SK-N-SH (cell line): ENCODE measurements around the gene PIK3C2B. TPM values are rescaled to one million over a fixed set of nuclear protein-coding genes. Genes with fewer than 3 reads are reported as not detected.

Experiments
- CTCF ChIA-PET: fragments of 300-600, 350-600 bp; formaldehyde crosslinking; extraction: SDS; loops from one replicate; lab custom pipeline; 2021; lab: Yijun Ruan, JAX
- POLR2A ChIA-PET: fragments of 350-600 bp; sonication (Branson Sonifier 250); formaldehyde crosslinking; extraction: SDS; loops from one replicate; lab custom pipeline; 2020; ENCODE audit warnings: antibody characterized with exemption, inconsistent platforms; lab: Yijun Ruan, JAX
- DNase-seq: peaks from one replicate; pipeline ENCODE4 v3.0.0; 2012
- H2AFZ ChIP-seq: fragments of 200-600 bp; sonication (generic); 2 replicates; pipeline ENCODE4 v1.8.1; 2016; ENCODE audit warnings: antibody characterized with exemption, mild to moderate bottlenecking, low read depth
- H3F3A ChIP-seq: fragments of 200-600 bp; sonication (generic); replicated peaks from 2 replicates; pipeline ENCODE3; 2016; ENCODE audit warnings: antibody characterized with exemption, mild to moderate bottlenecking; ENCODE audit not compliant: insufficient read depth
- H3K27ac ChIP-seq, 2 experiments: fragments of 200-500 bp in 1 of 2; fragments of 200-600 bp in 1 of 2; sonication (Bioruptor generic) in 1 of 2; sonication (generic), shearing (Covaris generic) in 1 of 2; 2 replicates each; pipeline versions ENCODE4 v1.5.1 to v1.6.1; 2014 to 2016; ENCODE audit warnings: low read depth in 2 of 2, inconsistent platforms in 1 of 2, low read length in 1 of 2, mild to moderate bottlenecking in 1 of 2, mixed read lengths in 1 of 2
- H3K27me3 ChIP-seq: fragments of 200-600 bp; sonication (generic), shearing (Covaris generic); 2 replicates; pipeline ENCODE4 v1.6.1; 2016; ENCODE audit warnings: mixed run types; ENCODE audit not compliant: insufficient read depth
- H3K36me3 ChIP-seq, 2 experiments: fragments of 200-500 bp in 1 of 2; fragments of 200-600 bp in 1 of 2; sonication (Bioruptor generic) in 1 of 2; sonication (generic) in 1 of 2; replicated peaks in 1 of 2; 2 replicates each; pipeline versions ENCODE3 to v1.5.1; 2014 to 2016; ENCODE audit warnings: low read length in 1 of 2, mild to moderate bottlenecking in 1 of 2; ENCODE audit not compliant: insufficient read depth in 2 of 2, control insufficient read depth in 1 of 2
- H3K4me1 ChIP-seq, 2 experiments: fragments of 200-500 bp in 1 of 2; fragments of 200-600 bp in 1 of 2; sonication (Bioruptor generic) in 1 of 2; sonication (generic), shearing (Covaris generic) in 1 of 2; 2 replicates each; pipeline versions ENCODE4 v1.5.1 to v1.6.1; 2014 to 2016; ENCODE audit warnings: low read depth in 1 of 2, low read length in 1 of 2, mixed run types in 1 of 2; ENCODE audit not compliant: insufficient read depth in 2 of 2, control insufficient read depth in 1 of 2
- H3K4me2 ChIP-seq: fragments of 200-600 bp; sonication (generic), shearing (Covaris generic); 2 replicates; pipeline ENCODE4 v1.6.1; 2017; ENCODE audit warnings: mixed run types
- H3K4me3 ChIP-seq, 2 experiments: fragments of 200-500 bp in 1 of 2; fragments of 200-600 bp in 1 of 2; sonication (Bioruptor generic) in 1 of 2; sonication (generic), shearing (Covaris generic) in 1 of 2; 2 replicates each; pipeline versions ENCODE4 v1.5.1 to v1.8.1; 2014 to 2016; ENCODE audit warnings: low read depth in 2 of 2, inconsistent platforms in 1 of 2, low read length in 1 of 2, mild to moderate bottlenecking in 1 of 2, mixed read lengths in 1 of 2, moderate library complexity in 1 of 2
- H3K79me2 ChIP-seq: fragments of 200-600 bp; sonication (generic); 2 replicates; pipeline ENCODE4 v1.8.1; 2017; ENCODE audit warnings: mild to moderate bottlenecking; ENCODE audit not compliant: insufficient read depth
- H3K9ac ChIP-seq: fragments of 200-600 bp; sonication (generic); 2 replicates; pipeline ENCODE4 v1.6.1; 2017; ENCODE audit warnings: mixed run types
- H3K9me2 ChIP-seq: fragments of 200-600 bp; sonication (generic); 2 replicates; pipeline ENCODE4 v1.6.1; 2017; ENCODE audit warnings: mixed run types
- H3K9me3 ChIP-seq: fragments of 200-600 bp; sonication (generic); 2 replicates; pipeline ENCODE4 v1.6.1; 2017; ENCODE audit warnings: mixed run types, mild to moderate bottlenecking, moderate library complexity
- H4K20me1 ChIP-seq: fragments of 200-600 bp; sonication (generic); 2 replicates; pipeline ENCODE4 v1.6.1; 2017; ENCODE audit warnings: mild to moderate bottlenecking, mixed run types; ENCODE audit not compliant: insufficient read depth
- CHD2 ChIP-seq: fragments of 150-350 bp; IDR thresholded peaks from 2 replicates; pipeline ENCODE4 v1.6.1; 2018; ENCODE audit warnings: low read length; ENCODE audit not compliant: partially characterized antibody
- EZH2phosphoT487 ChIP-seq: fragments of 200-600 bp; sonication (generic); IDR thresholded peaks from 2 replicates; pipeline ENCODE4 v1.6.1; 2017; ENCODE audit warnings: low read depth, mixed run types, mild to moderate bottlenecking, antibody characterized with exemption, moderate library complexity, borderline replicate concordance
- FOSL2 ChIP-seq: IDR thresholded peaks from 2 replicates; pipeline ENCODE4 v1.4.0; 2012; ENCODE audit warnings: low read depth, mild to moderate bottlenecking, moderate library complexity, borderline replicate concordance
- GATA2 ChIP-seq: sonication (generic); formaldehyde crosslinking; IDR thresholded peaks from 2 replicates; pipeline ENCODE4 v1.5.0; 2020; ENCODE audit warnings: mild to moderate bottlenecking, missing genetic modification reagents
- IRF3 ChIP-seq: fragments of 150-350 bp; IDR thresholded peaks from 2 replicates; pipeline ENCODE4 v1.6.1; 2016; ENCODE audit warnings: mild to moderate bottlenecking, low read depth, low read length
- MEF2A ChIP-seq: IDR thresholded peaks from 2 replicates; pipeline ENCODE4 v1.4.0; 2012; ENCODE audit warnings: low read depth, borderline replicate concordance
- NFIC ChIP-seq: IDR thresholded peaks from 2 replicates; pipeline ENCODE4 v1.4.0; 2012; ENCODE audit warnings: borderline replicate concordance
- NRF1 ChIP-seq: IDR thresholded peaks from 2 replicates; pipeline ENCODE4 v1.6.1; 2012; ENCODE audit warnings: low read depth, mild to moderate bottlenecking, low read length
- RCOR1 ChIP-seq: fragments of 150-350 bp; IDR thresholded peaks from 2 replicates; pipeline ENCODE4 v1.6.1; 2017; ENCODE audit warnings: antibody characterized with exemption, low read length
- RFX5 ChIP-seq: IDR thresholded peaks from 2 replicates; pipeline ENCODE4 v1.6.1; 2012; ENCODE audit warnings: mild to moderate bottlenecking, improper control_type of control experiment, low read length
- SMC3 ChIP-seq: IDR thresholded peaks from 2 replicates; pipeline ENCODE4 v1.6.1; 2012; ENCODE audit warnings: low read depth, low read length, improper control_type of control experiment
- WGBS: methylation state at CpG from one replicate; pipeline ENCODE4 v1.1.6; 2017; ENCODE audit warnings: low lambda C conversion rate; 5-methylcytosine and 5-hydroxymethylcytosine counted together
- polyA plus RNA-seq, 3 experiments: library from polyadenylated mRNA; depleted of rRNA; stranded (reverse); fragments of >200 nt; gene quantifications; 2 replicates each; pipeline ENCODE4 v1.2.3, GENCODE V29; 2012
- TF ChIP-seq, protein P1 (sequence below): IDR thresholded peaks from 2 replicates; pipeline ENCODE4 v1.4.0; 2012; ENCODE audit warnings: low read depth, borderline replicate concordance

Gene PIK3C2B
- polyA plus RNA-seq, 1 of the 3 experiments (the other 2 are of a cell fraction), result 6.5 TPM

- H3K9me3 ChIP-seq, result no peaks in the 10 kb centered on the region
- 70% methylated on average over 6 of the region's 6 CpGs for WGBS
- no peak overlapping the region for H3K4me3 ChIP-seq
- H3K9me2 ChIP-seq, result no peaks in the 10 kb centered on the region
- CTCF ChIA-PET, result interaction anchor here (1.5 to 26.2 kb wide), 6 partner anchors 9 to 333 kb away, joined by 3 to 1005 read pairs (median 18); no protein-coding TSS in a partner anchor
- peak overlapping the region; percentile 97; the same call in 1 of the 2 replicates for H3K4me2 ChIP-seq
- no peaks in the 10 kb centered on the region for H3K27me3 ChIP-seq
- no peaks in the 10 kb centered on the region for H3K36me3 ChIP-seq
- TF ChIP-seq NFIC, result no peak
- TF ChIP-seq NRF1, result no peak
- no peak for TF ChIP-seq SMC3
- TF ChIP-seq GATA2 (CRISPR knock-in tag), result no peak
- no peak for TF ChIP-seq IRF3
- TF ChIP-seq FOSL2, result no peak
- TF ChIP-seq RCOR1, result no peak
- TF ChIP-seq, all 33 proteins: peak for 0
- Histone ChIP-seq H2AFZ (no peak overlapping the region), H3F3A (peaks cover 10% of the 10 kb centered on the region), H4K20me1 (no peaks in the 10 kb centered on the region; the same call in 1 of the 2 replicates), H3K4me1 (peaks cover 0 to 15% of the 10 kb centered on the region in 2 experiments; a peak in 3 of 4 replicates), H3K27ac (no peak overlapping the region), H3K79me2 (0 out of 2 replicates have a peak, but pooled peaks cover 7% of the 10 kb centered on the region), H3K9ac (no peak overlapping the region)
- POLR2A ChIA-PET, result interaction anchor here (1.6 kb wide), 1 partner anchor 11 kb away, joined by 3 read pairs; no protein-coding TSS in a partner anchor
- DNase-seq, result no peak
Measured at GRCh38 chr1:204495777-204496176, 1.2 kb upstream of the PIK3C2B start.

DNA sequence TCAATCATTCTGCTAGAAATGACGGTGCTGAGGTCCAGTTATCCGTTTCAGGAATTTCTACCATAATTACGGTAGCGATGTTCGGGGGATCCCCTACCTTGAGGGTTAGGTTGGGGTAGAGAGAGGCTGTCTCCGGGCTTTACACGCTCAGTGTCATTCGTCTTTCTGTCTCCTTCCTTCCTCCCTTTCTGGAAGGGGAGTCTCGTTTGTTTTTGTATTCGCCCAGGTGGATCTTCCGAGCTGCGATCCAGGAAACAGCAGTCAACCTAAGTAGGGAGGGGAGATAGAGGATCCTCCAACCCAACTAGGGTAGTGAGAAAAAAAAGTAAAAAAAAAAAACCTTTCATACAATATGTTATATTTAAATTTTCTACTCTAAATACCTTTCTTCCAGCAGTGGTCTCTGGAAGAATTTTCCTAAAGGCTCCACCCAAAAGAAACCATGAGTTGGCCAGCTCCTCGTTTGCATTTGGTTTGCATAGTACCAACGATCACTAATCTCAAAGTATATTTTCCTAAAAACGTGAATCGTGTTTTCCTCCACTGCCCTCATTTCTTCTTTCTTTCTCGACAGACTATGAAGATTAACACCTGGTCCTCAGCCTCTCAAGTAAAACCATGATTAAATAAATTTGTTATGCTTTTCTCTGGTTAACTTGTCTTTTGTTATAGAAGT, 611 bp upstream of the PIK3C2B start:
- TF ChIP-seq, protein P1, sequence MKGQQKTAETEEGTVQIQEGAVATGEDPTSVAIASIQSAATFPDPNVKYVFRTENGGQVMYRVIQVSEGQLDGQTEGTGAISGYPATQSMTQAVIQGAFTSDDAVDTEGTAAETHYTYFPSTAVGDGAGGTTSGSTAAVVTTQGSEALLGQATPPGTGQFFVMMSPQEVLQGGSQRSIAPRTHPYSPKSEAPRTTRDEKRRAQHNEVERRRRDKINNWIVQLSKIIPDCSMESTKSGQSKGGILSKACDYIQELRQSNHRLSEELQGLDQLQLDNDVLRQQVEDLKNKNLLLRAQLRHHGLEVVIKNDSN, result no peak
- TF ChIP-seq RFX5 (no peak), SMC3 (no peak), NFIC (no peak), GATA2 (CRISPR knock-in tag) (no peak), EZH2phosphoT487 (no peak), MEF2A (no peak), CHD2 (no peak)
- TF ChIP-seq, all 33 proteins: peak for 0
- peaks cover 0 to 15% of the 10 kb centered on the region in 2 experiments; a peak in 3 of 4 replicates for H3K4me1 ChIP-seq
- no peaks in the 10 kb centered on the region; the same call in 1 of the 2 replicates for H4K20me1 ChIP-seq
- peak overlapping the region; percentile 72 to 79 for H3K4me3 ChIP-seq
- POLR2A ChIA-PET, result interaction anchor here (0.6 to 2.8 kb wide), 4 partner anchors 7 to 61 kb away, joined by 3 to 13 read pairs (median 4); partner anchors contain the start of gene MDM4
- CTCF ChIA-PET, result interaction anchor here (0.7 to 26.2 kb wide), 13 partner anchors 10 to 367 kb away, joined by 3 to 1005 read pairs (median 10); no protein-coding TSS in a partner anchor
- no peaks in the 10 kb centered on the region for H3K27me3 ChIP-seq
- H3F3A ChIP-seq, result peaks cover 10% of the 10 kb centered on the region
- H3K9ac ChIP-seq, result peak overlapping the region; percentile 81
- H3K9me2 ChIP-seq, result no peaks in the 10 kb centered on the region
- H3K36me3 ChIP-seq, result no peaks in the 10 kb centered on the region
- peak overlapping the region; percentile 88 for H2AFZ ChIP-seq
- 0 out of 2 replicates have a peak, but pooled peaks cover 7% of the 10 kb centered on the region for H3K79me2 ChIP-seq
- peak overlapping the region; percentile 97 for H3K4me2 ChIP-seq
- WGBS, result 12% methylated on average over 17 of the region's 17 CpGs
- DNase-seq, result no peak
- no peaks in the 10 kb centered on the region for H3K9me3 ChIP-seq
- peak overlapping the region; percentile 18 to 70; a peak in 3 of 4 replicates for H3K27ac ChIP-seq
